ENCODE data around the gene TBC1D17. TPM values are rescaled to one million over a fixed set of nuclear protein-coding genes. Genes with fewer than 3 reads are reported as not detected.

Gene TBC1D17
- total RNA-seq, 1 donor from 2014 or later: 68.1 TPM

DNA sequence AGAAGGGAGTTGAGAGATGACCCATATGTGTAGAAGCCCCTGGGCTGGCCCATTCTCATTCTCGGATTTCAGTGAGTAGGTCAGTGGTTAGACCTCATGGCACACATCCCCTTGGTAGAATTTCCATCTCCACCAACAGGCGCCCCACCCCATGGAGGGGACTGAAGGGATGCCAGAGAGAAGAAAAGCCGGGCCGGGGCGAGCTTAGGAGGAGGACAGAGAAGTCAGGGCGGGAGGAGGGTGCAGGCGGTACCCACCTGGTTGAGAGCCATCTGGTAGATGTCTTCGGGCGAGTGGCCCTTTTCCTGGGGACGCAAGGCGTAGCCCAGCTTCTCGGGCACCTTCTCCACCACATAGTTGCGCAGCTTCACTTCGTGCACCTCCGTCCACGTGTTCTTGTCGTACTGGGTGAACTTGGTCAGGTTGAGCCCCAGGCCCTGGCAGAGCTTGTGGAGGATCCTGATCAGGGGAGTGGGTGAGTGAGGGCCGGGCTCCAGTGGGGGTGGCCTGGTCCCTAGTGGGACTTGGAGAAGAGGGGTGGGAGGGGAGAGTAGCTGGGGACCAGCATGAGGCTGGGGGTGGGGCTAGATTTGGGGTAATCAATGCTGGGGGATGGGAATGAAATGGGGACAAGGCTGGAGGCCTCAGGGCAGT is 16.6 kb downstream of the TBC1D17 start:
- DNase-seq (ENCODE audit: low spot score): no peak

- DNase-seq (ENCODE audit: low spot score): no peak
Observed at GRCh38 chr19:49894879-49895565, 17.5 kb downstream of the TBC1D17 start.

GRCh38 chr19:49895566-49896297 is 18.2 kb downstream of the TBC1D17 start:
- DNase-seq (ENCODE audit: low spot score): no peak

- DNase-seq (ENCODE audit: low spot score): no peak
Observed at GRCh38 chr19:49896863-49897621, 19.5 kb downstream of the TBC1D17 start, which contains the start of gene IL4I1. Gene IL4I1 (minus strand): TSS chr19:49896887. CDS start chr19:49896160, 727 bp downstream.

- DNase-seq (ENCODE audit: low spot score): no peak
Observed at GRCh38 chr19:49904136-49904535, 26.6 kb downstream of the TBC1D17 start.

GRCh38 chr19:49906879-49907564 is 29.5 kb downstream of the TBC1D17 start:
- DNase-seq (ENCODE audit: low spot score): no peak

GRCh38 chr19:49907745-49908446 is 30.4 kb downstream of the TBC1D17 start:
- DNase-seq (ENCODE audit: low spot score): no peak

GRCh38 chr19:49908480-49909420 is 31.2 kb downstream of the TBC1D17 start:
- DNase-seq (ENCODE audit: low spot score): no peak

DNA sequence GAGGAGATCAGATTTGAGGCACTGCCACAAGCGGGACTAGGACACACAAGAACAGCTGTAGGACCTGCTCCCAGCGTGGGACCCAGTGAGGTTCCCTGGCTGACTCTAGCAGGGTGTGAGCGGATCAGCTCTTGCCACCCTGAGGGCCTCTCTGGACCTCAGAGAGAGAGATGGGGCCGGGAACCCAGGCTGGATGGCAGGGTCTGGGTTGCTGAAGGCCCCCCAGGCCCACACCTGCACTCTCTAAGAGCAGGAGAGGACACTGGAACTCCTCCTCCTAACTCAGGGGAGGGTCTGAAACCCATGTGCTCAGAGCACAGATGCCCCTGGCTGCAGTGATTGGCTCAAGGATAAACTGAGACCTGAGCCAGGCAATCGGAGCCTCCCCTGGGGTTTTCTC is 32.7 kb downstream of the TBC1D17 start:
- no peak for DNase-seq (ENCODE audit: low spot score)

GRCh38 chr19:49911381-49912145 is 34.1 kb downstream of the TBC1D17 start:
- no peak for DNase-seq (ENCODE audit: low spot score)

GRCh38 chr19:49912965-49913685 is 35.6 kb downstream of the TBC1D17 start:
- no peak for DNase-seq (ENCODE audit: low spot score)

DNA sequence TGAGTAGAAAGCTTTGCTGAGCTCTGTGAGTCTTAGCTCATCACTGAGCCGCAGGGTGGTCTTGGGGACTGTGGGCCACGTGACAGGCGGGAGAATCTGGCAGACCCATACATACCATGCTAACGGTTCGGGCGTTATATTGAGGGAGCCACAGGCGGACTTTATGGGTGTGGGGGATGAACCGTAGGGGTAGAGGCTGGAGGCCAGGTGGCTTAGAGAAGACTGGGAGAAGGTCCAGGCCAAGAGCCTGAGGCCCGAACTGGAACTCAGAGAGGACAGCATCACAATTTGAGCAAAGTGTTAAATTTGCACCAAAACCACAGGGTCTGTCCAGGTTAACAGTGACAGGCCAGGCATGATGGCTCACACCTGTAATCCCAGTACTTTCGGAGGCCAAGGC is 36.2 kb downstream of the TBC1D17 start:
- DNase-seq (ENCODE audit: low spot score): no peak

DNA sequence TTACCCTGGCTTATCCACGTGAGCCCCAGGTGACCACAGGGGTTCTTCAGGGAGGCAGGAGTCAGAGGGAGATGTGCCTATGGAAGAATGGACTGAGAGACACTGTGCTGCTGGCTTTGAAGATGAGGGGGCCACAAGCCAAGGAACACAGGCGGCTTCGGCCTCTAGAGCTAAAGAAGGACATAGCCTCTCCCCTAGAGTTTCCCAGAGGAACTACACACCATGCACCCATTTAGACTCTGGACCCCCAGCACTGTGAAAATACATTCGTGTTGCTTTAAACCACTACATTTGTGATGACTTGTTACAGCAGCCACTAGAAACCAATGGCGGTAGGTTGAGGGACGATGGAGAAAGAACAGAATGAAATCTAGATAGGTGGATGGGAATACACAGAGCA is 37.8 kb downstream of the TBC1D17 start:
- no peak for DNase-seq (ENCODE audit: low spot score)

DNA sequence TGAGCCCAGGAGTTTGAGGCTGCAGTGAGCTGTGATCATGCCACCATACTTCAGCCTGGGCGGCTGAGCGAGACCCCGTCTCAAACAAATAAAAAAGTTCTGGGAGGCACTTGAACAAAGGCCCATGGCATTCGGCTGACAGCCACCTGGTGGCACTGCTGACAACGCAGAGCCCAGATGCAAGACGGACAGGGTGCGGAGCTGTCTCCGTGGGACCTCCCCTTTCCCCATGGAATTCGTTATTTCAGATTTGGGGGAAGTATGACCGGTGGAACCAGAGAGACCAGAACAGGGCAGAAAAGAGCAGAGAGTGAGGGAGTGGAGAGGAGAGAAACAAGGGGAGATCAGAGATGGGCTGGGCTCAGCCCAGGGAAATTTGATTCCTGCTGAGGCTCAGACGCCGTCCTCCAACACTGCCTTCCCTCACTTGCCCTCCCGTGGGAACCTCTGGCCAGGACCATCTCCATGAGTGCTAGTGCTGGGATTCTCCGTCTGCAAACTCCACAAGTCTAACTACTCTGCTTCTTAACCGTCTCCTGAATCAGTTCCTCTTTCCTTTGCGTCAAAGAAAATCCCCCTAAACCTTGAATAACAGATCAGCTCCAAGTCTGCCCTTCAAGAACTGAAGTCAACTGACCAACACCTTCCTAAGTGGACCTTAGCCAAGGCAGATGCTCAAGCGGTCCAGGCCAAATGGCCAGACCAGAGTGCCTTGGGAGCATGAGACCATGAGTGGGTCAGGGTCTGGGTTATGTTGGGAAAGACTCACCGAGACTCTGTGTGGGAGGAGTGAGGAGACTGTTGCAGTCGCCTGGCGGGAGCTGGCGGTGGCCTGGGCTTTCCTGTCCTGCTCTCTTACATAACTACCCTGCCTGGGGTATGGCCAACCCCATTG is 39.6 kb downstream of the TBC1D17 start:
- DNase-seq (ENCODE audit: low spot score): no peak

- no peak for DNase-seq (ENCODE audit: low spot score)
Observed at GRCh38 chr19:49918089-49918488, 40.6 kb downstream of the TBC1D17 start.

- DNase-seq (ENCODE audit: low spot score): no peak
Observed at GRCh38 chr19:49920624-49921363, 43.3 kb downstream of the TBC1D17 start.
